NCI-H146 treated with DMSO at 0.1 percent for 48 hours (cell line): Measurements from ENCODE around the gene ATP8A1.

ENCODE experiments used
- DNase-seq: peaks from one replicate; lab custom pipeline; 2025; ENCODE audit not compliant: unreplicated experiment; lab: John Stamatoyannopoulos, UW

ATP8A1 gene

GRCh38 chr4:42417550-42417949 is 239.4 kb downstream of the ATP8A1 start:
- DNase-seq: no peak

- DNase-seq: no peak
These were observed 240.9 kb downstream of the ATP8A1 start for GRCh38 chr4:42416017-42416416.

GRCh38 chr4:42415281-42415680 is 241.6 kb downstream of the ATP8A1 start:
- no peak for DNase-seq

- no peak for DNase-seq
These were observed 244.7 kb downstream of the ATP8A1 start for GRCh38 chr4:42412251-42412650.

- no peak for DNase-seq
These were observed 245.1 kb downstream of the ATP8A1 start for GRCh38 chr4:42411803-42412202.

GRCh38 chr4:42410446-42410845 is 246.5 kb downstream of the ATP8A1 start:
- no peak for DNase-seq

- no peak for DNase-seq
These were observed 252.9 kb downstream of the ATP8A1 start for GRCh38 chr4:42404001-42404400.

GRCh38 chr4:42401171-42401570 is 255.7 kb downstream of the ATP8A1 start:
- DNase-seq: no peak

GRCh38 chr4:42399393-42399792 is 257.5 kb downstream of the ATP8A1 start:
- no peak for DNase-seq

GRCh38 chr4:42398871-42399331 is 258.0 kb downstream of the ATP8A1 start:
- DNase-seq: no peak

- DNase-seq: no peak
These were observed 258.6 kb downstream of the ATP8A1 start for GRCh38 chr4:42398171-42398870.

GRCh38 chr4:42397635-42398170 is 259.2 kb downstream of the ATP8A1 start:
- DNase-seq: no peak

- no peak for DNase-seq
These were observed 259.9 kb downstream of the ATP8A1 start, which contains the start of gene SHISA3 for GRCh38 chr4:42396752-42397634. SHISA3 (plus strand) TSS chr4:42397488; CDS start chr4:42398057, 569 bp downstream.

GRCh38 chr4:42396361-42396751 is 260.5 kb downstream of the ATP8A1 start:
- no peak for DNase-seq

GRCh38 chr4:42395595-42395994 is 261.3 kb downstream of the ATP8A1 start:
- DNase-seq: no peak

- DNase-seq: no peak
These were observed 264.5 kb downstream of the ATP8A1 start for GRCh38 chr4:42392436-42392835.

GRCh38 chr4:42391981-42392380 is 264.9 kb downstream of the ATP8A1 start:
- DNase-seq: no peak

- no peak for DNase-seq
These were observed 265.6 kb downstream of the ATP8A1 start for GRCh38 chr4:42391355-42391664.

GRCh38 chr4:42390622-42391354 is 266.1 kb downstream of the ATP8A1 start:
- no peak for DNase-seq

GRCh38 chr4:42385516-42385915 is 271.4 kb downstream of the ATP8A1 start:
- DNase-seq: no peak

GRCh38 chr4:42381666-42382065 is 275.2 kb downstream of the ATP8A1 start:
- no peak for DNase-seq
